Endothelial cell of coronary artery (primary cell): ENCODE measurements around the gene TBC1D24. TPM values are rescaled to one million over a fixed set of nuclear protein-coding genes. Genes with fewer than 3 reads are reported as not detected.

Source experiments
- total RNA-seq: library from RNA; depleted of rRNA; stranded (reverse); fragments of >200 nt; gene quantifications from 2 replicates; pipeline ENCODE4 v1.2.3, GENCODE V29; 2014

The TBC1D24 gene
- total RNA-seq = 12.3 and 16.3 TPM in 2 replicates

GRCh38 chr16:2474877-2475412 lies at the start of gene TBC1D24:
TBC1D24 (plus strand) TSS chr16:2475127; CDS start chr16:2496149, 21,022 bp downstream.

GRCh38 chr16:2429034-2429770 lies 45.7 kb upstream of the TBC1D24 start, which contains the start of gene CCNF:
CCNF (plus strand) TSS chr16:2429447; CDS start chr16:2429482, 35 bp downstream.

GRCh38 chr16:2459647-2460390 lies 15.1 kb upstream of the TBC1D24 start, which contains the start of gene TEDC2:
TEDC2 (plus strand) TSS chr16:2460109; CDS start chr16:2460145, 36 bp downstream.

GRCh38 chr16:2471016-2471652 lies 3.8 kb upstream of the TBC1D24 start, which contains the start of gene NTN3:
NTN3 (plus strand) TSS chr16:2471297; CDS start chr16:2471702, 405 bp downstream.

GRCh38 chr16:2513405-2514332 lies 38.7 kb downstream of the TBC1D24 start, which contains the start of gene ATP6V0C:
ATP6V0C (plus strand) TSS chr16:2513952; CDS start chr16:2514104, 152 bp downstream.

GRCh38 chr16:2520097-2520783 lies 45.3 kb downstream of the TBC1D24 start, which contains the start of gene AMDHD2:
AMDHD2 (plus strand) TSS chr16:2520371; CDS start chr16:2520459, 88 bp downstream.

GRCh38 chr16:2531371-2531695 lies 56.4 kb downstream of the TBC1D24 start, which contains the start of gene CEMP1:
CEMP1 (minus strand) TSS chr16:2531408; CDS start chr16:2531073, 335 bp downstream.

GRCh38 chr16:2537451-2538379 lies 62.8 kb downstream of the TBC1D24 start, which contains the start of gene PDPK1:
PDPK1 (plus strand) TSS chr16:2538021; CDS start chr16:2538113, 92 bp downstream.

Other genes starting within 250 kb of the TBC1D24 start
- 0.27 and 0.94 TPM in 2 replicates for gene DNASE1L2, start 238.7 kb upstream of the TBC1D24 start, total RNA-seq
- 25.1 and 25.7 TPM in 2 replicates for gene ECI1, start 223.5 kb upstream of the TBC1D24 start, total RNA-seq
- gene RNPS1, start 207.0 kb upstream of the TBC1D24 start, total RNA-seq = 58.7 and 63.5 TPM in 2 replicates
- gene ABCA3, start 134.4 kb upstream of the TBC1D24 start, total RNA-seq = 18.0 and 26.5 TPM in 2 replicates
- 17.1 and 40.8 TPM in 2 replicates for gene CCNF, start 45.7 kb upstream of the TBC1D24 start, total RNA-seq
- 4.1 and 6.3 TPM in 2 replicates for gene TEDC2, start 15.0 kb upstream of the TBC1D24 start, total RNA-seq
- gene NTN3, start 3.8 kb upstream of the TBC1D24 start, total RNA-seq = under 0.01 and 0.09 TPM in 2 replicates
- 6.0 and 8.3 TPM in 2 replicates for gene ATP6V0C, start 38.8 kb downstream of the TBC1D24 start, total RNA-seq
- gene AMDHD2, start 45.2 kb downstream of the TBC1D24 start, total RNA-seq = 31.4 and 32.3 TPM in 2 replicates
- not detected in 2 replicates for gene CEMP1, start 56.3 kb downstream of the TBC1D24 start, total RNA-seq
- gene PDPK1, start 62.9 kb downstream of the TBC1D24 start, total RNA-seq = 14.2 and 16.2 TPM in 2 replicates
- 19.9 and 21.6 TPM in 2 replicates for gene KCTD5, start 207.4 kb downstream of the TBC1D24 start, total RNA-seq
- gene PRSS27, start 245.1 kb downstream of the TBC1D24 start, total RNA-seq = 0.09 and 0.28 TPM in 2 replicates